ENCODE results near the gene WNT6.

WNT6 gene

DNA sequence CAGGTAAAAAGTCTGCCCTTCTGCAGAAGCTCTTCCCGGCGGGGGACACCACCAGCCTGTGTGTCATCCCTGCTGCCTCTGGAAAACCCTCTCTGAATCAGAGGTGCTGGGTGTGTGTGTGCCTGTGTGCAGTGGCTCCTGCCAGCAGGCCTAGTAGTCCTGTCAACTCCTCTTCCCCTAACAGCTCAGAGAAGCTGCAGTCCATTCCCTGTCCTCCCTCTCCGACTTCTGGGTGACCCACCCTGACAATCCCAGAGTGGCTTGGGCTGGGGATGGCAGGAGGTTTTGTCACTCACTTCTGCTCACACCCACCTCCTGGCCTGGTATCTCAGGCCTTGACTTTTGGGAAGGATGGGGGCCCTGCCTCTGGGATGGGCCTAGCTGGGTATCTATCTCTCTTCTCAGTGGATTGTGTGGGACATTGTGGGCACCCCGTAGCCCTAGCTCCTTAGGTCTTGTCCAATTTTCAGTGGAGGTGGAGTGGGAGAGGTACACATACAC, 23.3 kb downstream of the WNT6 start:
- H3K4me1 Mint-ChIP-seq (ENCODE audit: low read depth), result peaks cover 55% of the 10 kb centered on the region
- H3K4me3 Mint-ChIP-seq, result peak overlapping the region; percentile 22
- no peak for DNase-seq
- H3K27me3 Mint-ChIP-seq, result peaks cover 35% of the 10 kb centered on the region
- H3K27ac Mint-ChIP-seq, result no peak overlapping the region
- H3K9me3 Mint-ChIP-seq, result no peaks in the 10 kb centered on the region
- no peaks in the 10 kb centered on the region for H3K36me3 Mint-ChIP-seq (ENCODE audit: low read depth)

DNA sequence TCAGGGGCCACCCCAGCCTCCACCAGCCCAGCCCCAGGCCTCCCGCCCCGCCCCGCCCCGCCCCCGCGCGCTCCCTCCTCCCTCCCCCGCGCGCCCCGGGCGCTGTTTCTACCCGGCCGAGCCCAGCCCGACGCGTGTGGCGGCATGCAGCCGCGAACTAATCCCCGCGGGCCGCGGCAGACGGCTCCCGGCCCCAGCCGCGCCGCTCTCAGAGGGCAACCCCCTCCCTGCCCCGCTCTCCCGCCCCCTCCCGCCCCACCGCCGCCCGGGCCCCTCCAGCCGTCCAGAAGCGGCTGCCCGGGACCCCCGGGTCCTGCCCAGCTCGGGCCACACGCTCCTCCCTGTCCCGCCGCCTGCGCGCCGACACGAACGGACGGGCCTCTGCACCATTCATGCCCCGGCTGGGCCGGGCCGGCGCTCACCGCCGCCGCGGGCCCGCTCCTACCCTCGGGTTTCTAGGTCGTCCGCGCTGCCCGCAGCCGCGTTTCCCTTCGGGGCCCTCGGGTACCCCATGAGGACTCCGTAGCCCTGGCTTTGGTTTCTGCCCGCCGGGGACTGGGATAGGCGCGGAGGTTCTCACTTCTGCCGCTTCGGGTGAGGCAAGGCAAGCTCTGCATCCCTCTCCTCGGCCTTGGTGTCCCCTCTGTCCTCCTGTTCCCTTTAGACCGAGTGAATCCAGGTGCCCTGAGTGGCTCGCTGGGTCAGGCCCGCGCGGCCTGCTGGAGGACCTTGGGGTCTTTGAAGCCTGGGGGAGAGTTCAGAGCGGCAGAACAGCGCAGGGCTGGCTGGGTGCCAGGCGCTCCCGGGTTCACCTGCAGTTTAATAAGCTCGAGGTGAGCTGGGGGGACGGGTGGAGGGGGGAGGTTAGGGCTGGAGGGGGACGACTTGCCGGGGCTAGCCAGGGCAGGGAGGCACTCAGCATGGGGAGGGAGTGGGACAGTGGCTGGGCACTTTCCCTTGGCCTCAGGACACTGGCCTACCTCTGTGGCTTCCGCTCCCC, 24.2 kb downstream of the WNT6 start:
- H3K36me3 Mint-ChIP-seq (ENCODE audit: low read depth), result no peaks in the 10 kb centered on the region
- H3K4me1 Mint-ChIP-seq (ENCODE audit: low read depth), result peaks cover 55% of the 10 kb centered on the region
- H3K27ac Mint-ChIP-seq, result peak overlapping the region; percentile 5
- no peaks in the 10 kb centered on the region for H3K9me3 Mint-ChIP-seq
- DNase-seq, result peak; percentile 63
- H3K27me3 Mint-ChIP-seq, result peaks cover 35% of the 10 kb centered on the region
- peak overlapping the region; percentile 22 for H3K4me3 Mint-ChIP-seq

DNA sequence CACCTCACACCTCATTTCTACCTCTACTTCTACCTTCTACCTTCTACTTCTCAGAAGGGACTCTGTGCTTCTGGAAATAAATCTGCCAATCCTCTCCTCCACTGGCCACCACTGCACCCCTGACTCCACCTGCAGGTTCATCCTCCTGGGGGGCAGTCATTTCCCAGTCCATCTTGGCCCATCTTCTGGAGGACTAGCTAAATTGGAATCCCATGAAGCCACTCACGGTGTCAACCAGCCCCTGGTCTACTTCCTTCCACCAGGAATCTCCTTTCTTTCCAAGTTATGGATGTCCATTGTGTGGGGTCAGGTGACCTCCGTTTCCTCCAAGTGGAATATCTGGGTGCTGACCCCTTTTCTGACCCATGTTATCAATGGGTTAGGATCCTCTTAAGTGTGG, 24.9 kb downstream of the WNT6 start:
- peaks cover 51% of the 10 kb centered on the region for H3K4me1 Mint-ChIP-seq (ENCODE audit: low read depth)
- H3K9me3 Mint-ChIP-seq, result no peaks in the 10 kb centered on the region
- H3K27ac Mint-ChIP-seq, result no peak overlapping the region
- DNase-seq, result no peak
- H3K4me3 Mint-ChIP-seq, result no peak overlapping the region
- peaks cover 34% of the 10 kb centered on the region for H3K27me3 Mint-ChIP-seq
- H3K36me3 Mint-ChIP-seq (ENCODE audit: low read depth), result no peaks in the 10 kb centered on the region

DNA sequence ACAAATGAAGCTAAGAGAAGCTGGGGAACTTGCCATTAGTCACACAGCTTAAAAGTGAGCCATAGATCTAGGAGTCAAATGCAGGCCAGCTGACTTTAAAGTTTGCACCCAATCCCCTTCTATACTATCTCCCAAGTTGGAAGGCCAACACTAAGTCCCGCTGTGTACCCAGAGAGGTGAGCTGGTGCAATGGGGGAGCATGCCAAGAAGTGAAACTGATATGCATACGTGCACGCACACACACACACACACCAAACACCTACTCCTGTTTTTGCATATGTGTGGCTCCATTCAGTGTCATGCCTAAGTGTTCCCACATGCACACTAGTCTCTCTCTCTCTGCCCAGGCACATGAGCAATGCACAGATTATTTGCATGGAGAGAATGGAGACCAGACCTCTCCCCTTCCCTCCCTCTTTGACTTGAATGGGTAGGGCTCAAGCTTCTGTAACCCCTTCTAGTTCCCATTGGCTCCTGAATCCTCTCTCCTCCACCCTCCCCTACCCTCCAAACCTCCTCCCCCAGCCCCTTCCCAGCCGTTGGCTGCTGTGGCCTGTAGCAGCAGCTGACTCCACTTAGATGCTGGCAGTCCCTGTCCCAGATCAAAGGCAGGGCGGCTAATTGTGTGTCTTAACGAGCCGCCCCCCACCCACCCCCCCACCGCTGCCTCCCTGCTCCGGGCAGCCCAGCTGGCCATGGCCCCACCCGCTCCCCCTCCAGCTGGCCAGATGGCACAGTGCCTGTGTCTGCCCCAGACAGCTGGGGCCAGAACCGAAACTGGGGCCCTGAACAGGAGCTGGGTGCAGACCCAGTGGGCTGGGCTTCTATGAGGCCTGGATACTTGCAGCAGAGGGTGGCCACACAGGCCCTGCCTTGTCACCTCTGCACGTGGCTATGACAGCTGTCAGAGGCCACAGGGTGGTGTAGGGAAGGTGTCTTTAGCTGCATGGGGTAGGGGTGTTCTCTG, 26.7 kb downstream of the WNT6 start:
- Mint-ChIP-seq H3K27ac (no peak overlapping the region), H3K36me3 (ENCODE audit: low read depth) (no peaks in the 10 kb centered on the region), H3K4me3 (no peak overlapping the region), H3K9me3 (no peaks in the 10 kb centered on the region), H3K4me1 (ENCODE audit: low read depth) (peaks cover 40% of the 10 kb centered on the region), H3K27me3 (peaks cover 27% of the 10 kb centered on the region)
- DNase-seq, result no peak

DNA sequence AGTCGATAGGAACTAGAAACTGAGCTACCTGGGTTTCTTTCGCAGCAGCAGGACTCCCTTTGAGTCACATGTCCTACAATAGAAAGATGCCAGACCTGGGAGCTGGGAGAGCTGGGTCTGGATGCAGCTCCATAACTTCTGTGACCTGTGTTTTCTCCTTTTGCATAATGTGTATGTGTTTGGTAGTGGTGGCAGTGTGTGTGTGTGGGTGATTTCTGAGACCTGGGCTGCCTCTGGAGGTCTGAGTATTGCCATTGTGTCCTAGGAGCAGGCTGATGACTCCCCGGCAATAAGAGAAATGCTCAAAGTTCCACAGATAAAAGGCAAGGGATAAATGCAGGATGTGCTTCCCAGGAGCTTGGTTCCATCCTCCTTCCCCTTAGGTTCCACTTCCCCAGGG, 27.5 kb downstream of the WNT6 start:
- no peaks in the 10 kb centered on the region for H3K36me3 Mint-ChIP-seq (ENCODE audit: low read depth)
- H3K9me3 Mint-ChIP-seq, result no peaks in the 10 kb centered on the region
- H3K4me3 Mint-ChIP-seq, result no peak overlapping the region
- peaks cover 22% of the 10 kb centered on the region for H3K27me3 Mint-ChIP-seq
- no peak for DNase-seq
- no peak overlapping the region for H3K27ac Mint-ChIP-seq
- peaks cover 42% of the 10 kb centered on the region for H3K4me1 Mint-ChIP-seq (ENCODE audit: low read depth)

DNA sequence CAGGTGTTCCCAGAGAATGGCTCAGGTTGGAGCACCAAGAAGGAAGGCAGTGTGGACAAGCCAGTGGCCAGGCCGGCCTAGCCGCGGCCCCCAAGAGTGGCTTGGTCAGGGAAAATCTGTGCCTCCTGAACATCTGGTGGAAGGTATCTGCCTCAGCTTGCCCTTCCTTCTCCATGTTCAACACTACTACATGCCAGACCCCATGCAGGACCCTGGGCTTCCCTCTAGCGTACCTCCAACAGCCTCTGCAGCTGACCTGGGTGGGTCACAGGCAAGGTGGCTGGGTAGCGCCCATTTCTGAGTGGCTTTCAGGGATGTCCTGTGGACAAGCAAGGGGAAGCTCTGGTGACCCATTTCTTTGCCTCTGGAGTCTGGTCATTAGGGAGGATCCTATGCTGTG, 28.7 kb downstream of the WNT6 start:
- H3K27ac Mint-ChIP-seq, result no peak overlapping the region
- H3K4me1 Mint-ChIP-seq (ENCODE audit: low read depth), result peaks cover 40% of the 10 kb centered on the region
- H3K4me3 Mint-ChIP-seq, result no peak overlapping the region
- peak; percentile 28 for DNase-seq
- peaks cover 10% of the 10 kb centered on the region for H3K27me3 Mint-ChIP-seq
- no peaks in the 10 kb centered on the region for H3K36me3 Mint-ChIP-seq (ENCODE audit: low read depth)
- H3K9me3 Mint-ChIP-seq, result no peaks in the 10 kb centered on the region

DNA sequence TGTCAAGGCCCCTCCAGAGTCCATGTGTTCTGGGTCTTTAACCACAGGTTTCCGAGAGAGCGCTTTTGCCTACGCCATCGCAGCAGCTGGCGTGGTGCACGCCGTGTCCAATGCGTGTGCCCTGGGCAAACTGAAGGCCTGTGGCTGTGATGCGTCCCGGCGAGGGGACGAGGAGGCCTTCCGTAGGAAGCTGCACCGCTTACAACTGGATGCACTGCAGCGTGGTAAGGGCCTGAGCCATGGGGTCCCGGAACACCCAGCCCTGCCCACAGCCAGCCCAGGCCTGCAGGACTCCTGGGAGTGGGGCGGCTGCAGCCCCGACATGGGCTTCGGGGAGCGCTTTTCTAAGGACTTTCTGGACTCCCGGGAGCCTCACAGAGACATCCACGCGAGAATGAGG, 30.3 kb downstream of the WNT6 start:
- Mint-ChIP-seq H3K27me3 (peaks cover under 1% of the 10 kb centered on the region), H3K4me1 (ENCODE audit: low read depth) (peaks cover 46% of the 10 kb centered on the region), H3K4me3 (no peak overlapping the region), H3K9me3 (no peaks in the 10 kb centered on the region), H3K27ac (no peak overlapping the region), H3K36me3 (ENCODE audit: low read depth) (no peaks in the 10 kb centered on the region)
- DNase-seq, result no peak

DNA sequence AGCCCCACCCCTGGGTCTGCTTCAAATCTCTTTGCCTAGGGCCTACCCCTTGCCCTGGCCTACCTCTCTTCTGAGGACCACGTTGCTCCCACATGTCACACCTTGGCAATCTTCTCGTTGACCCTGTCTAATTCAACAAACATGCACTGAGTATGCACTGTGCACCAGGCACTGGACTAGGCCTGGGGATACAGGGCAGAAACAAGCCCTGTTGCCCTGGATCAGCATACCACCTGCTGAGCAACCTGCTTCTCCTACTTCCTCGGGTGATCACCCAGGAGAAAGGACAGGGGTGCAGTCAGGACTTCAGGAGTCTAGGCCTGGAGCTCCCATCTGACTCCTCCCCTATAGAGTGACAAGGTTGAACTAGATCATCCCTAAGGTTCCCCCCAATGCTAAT, 30.8 kb downstream of the WNT6 start:
- no peak overlapping the region for H3K27ac Mint-ChIP-seq
- H3K4me3 Mint-ChIP-seq, result no peak overlapping the region
- H3K9me3 Mint-ChIP-seq, result no peaks in the 10 kb centered on the region
- no peaks in the 10 kb centered on the region for H3K36me3 Mint-ChIP-seq (ENCODE audit: low read depth)
- no peak for DNase-seq
- H3K4me1 Mint-ChIP-seq (ENCODE audit: low read depth), result peaks cover 48% of the 10 kb centered on the region
- H3K27me3 Mint-ChIP-seq, result no peaks in the 10 kb centered on the region

DNA sequence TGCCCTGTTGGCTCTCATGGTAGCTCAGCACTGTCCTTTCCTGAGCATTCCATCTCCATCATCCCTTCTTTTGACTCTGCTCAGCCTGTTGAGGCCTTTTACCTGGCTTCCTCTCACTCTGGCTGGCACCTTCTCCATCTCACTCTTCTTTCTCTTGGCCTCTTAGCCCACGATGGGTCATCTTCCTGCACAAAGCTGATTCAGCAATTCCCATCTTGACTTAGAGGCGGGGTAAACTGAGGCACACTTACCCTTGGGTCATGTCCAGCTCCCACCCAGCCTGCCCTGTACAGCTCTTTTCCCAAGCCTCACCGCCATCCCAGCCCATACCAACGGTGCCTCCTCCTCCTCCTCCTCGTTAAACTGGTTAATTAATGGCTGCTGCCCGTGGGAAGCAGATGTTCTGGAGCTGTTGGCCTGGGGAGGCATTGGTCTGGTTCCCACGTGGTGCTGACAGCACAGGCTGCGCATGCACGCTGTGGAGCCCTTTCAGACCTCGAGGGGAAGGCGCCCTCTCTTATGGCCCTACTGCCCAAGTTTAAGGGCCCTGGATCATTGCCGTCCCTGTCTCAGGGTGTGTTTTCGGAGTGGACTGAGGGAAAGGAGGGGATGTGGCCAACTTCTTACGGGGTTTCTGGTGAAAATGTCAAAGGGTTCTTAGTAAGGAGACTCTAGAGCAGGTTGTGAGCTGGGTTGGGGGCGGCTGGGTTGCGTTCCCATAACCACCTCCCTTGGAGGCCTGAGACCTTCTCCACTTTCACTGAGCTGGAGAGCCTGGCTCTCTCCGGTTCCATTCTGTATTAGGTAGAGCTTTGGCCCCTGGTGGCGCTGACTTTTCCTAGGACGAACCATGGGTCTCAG, 31.9 kb downstream of the WNT6 start:
- Mint-ChIP-seq H3K27me3 (no peaks in the 10 kb centered on the region), H3K4me3 (peak overlapping the region; percentile 4), H3K9me3 (no peaks in the 10 kb centered on the region), H3K4me1 (ENCODE audit: low read depth) (peaks cover 53% of the 10 kb centered on the region), H3K36me3 (ENCODE audit: low read depth) (no peaks in the 10 kb centered on the region), H3K27ac (peak overlapping the region; percentile 51)
- no peak for DNase-seq

DNA sequence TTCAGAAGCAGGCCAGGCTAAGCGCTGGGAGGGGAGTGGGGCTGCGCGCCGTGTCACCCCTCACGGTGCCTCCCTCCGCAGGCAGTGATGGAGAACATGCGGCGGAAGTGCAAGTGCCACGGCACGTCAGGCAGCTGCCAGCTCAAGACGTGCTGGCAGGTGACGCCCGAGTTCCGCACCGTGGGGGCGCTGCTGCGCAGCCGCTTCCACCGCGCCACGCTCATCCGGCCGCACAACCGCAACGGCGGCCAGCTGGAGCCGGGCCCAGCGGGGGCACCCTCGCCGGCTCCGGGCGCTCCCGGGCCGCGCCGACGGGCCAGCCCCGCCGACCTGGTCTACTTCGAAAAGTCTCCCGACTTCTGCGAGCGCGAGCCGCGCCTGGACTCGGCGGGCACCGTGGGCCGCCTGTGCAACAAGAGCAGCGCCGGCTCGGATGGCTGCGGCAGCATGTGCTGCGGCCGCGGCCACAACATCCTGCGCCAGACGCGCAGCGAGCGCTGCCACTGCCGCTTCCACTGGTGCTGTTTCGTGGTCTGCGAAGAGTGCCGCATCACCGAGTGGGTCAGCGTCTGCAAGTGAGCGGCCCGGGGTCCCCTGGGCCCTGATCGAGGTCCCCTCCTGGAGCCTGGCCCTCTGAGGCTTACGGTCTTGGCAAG, 33.2 kb downstream of the WNT6 start:
- Mint-ChIP-seq H3K27ac (peak overlapping the region; percentile 89), H3K4me3 (peak overlapping the region; percentile 76), H3K9me3 (no peaks in the 10 kb centered on the region), H3K4me1 (ENCODE audit: low read depth) (peaks cover 52% of the 10 kb centered on the region), H3K27me3 (no peaks in the 10 kb centered on the region), H3K36me3 (ENCODE audit: low read depth) (no peaks in the 10 kb centered on the region)
- DNase-seq, result peak; percentile 90

DNA sequence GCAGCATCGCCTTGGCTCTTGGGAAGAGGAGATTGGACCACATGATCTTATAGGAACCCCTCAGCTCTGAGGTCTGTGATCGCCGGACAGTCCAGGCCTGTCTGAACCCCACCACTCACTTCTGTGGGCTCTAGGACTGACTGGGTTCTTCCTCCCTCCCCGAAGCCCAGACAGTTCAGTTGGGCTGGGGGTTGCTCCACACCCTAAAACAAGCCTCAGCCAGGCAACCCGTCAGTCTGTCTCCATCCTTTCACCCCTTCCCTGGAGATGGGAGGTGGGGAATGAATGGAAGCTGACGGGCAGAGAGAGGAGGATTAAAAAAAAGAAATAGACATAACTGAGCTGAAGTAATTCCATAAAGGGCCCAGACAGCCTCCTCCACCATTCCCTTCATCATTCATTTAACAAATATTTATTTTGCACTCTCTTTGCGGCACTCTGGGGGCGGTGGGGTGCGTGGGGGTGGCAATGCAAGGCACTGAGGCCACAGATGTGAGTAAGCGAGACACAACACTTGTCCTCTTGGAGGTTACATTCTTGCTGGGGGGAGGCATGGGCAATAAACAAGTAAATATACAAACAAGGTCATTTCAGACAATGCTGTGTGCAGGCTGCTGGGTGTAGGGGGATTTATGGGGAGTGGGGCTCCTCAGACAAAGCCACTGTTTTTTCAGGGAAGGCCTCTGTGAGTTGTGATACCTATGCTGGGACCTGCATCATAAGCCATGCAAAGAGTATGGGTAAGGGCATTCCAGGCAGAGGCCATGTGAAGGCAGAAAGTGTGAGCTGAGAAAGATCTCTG, 33.9 kb downstream of the WNT6 start:
- Mint-ChIP-seq H3K27ac (peak overlapping the region; percentile 84), H3K36me3 (ENCODE audit: low read depth) (no peaks in the 10 kb centered on the region), H3K4me3 (peak overlapping the region; percentile 76), H3K9me3 (no peaks in the 10 kb centered on the region), H3K27me3 (peaks cover 6% of the 10 kb centered on the region), H3K4me1 (ENCODE audit: low read depth) (peaks cover 60% of the 10 kb centered on the region)
- DNase-seq, result no peak

DNA sequence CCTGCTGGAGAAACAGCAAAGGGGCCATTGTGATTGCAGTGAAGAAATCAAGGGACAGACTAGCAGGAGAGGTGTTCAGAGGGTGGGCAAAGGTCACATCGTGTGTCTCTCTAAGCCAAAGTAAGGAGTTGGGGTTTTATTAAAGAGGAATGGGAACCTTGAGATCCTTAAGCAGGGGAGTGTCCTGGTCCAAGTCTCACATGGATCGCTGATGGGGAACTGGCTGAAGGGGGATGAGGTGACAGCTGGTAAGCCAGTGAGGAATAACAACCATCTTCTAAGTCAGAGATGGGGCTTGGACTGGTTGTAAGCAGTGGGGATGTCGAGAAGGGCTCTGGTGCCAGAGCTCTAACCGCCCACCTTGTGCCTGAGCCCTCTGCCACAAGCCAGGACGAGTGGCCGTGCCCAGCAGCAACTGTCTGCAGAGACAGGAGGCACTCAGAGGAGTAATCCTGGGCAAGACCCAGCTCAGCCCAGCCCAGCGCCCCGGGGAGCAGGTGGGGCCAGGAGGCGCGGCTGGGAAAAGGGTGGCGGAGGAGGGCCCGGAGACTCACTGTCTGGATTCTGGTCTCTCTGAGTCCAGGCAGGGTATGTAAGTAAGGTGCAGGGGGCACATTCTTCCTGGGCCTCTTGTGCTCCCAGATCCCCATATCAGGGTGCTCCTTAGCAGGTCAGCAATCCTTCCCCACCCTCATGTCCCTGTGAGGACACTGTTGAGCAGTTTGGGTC, 34.7 kb downstream of the WNT6 start:
- Mint-ChIP-seq H3K36me3 (ENCODE audit: low read depth) (no peaks in the 10 kb centered on the region), H3K27ac (peak overlapping the region; percentile 84), H3K4me3 (peak overlapping the region; percentile 76), H3K4me1 (ENCODE audit: low read depth) (peaks cover 62% of the 10 kb centered on the region), H3K9me3 (no peaks in the 10 kb centered on the region), H3K27me3 (peaks cover 10% of the 10 kb centered on the region)
- no peak for DNase-seq
